ENCODE results near the gene SLC29A2.

Gene SLC29A2

GRCh38 chr11:66326261-66327111, 45.1 kb downstream of the SLC29A2 start:
- POLR2A ChIA-PET, result interaction anchor here (1.0 to 1.3 kb wide), 2 partner anchors 14 to 15 kb away, joined by 3 to 5 read pairs; no protein-coding TSS in a partner anchor
- TF ChIP-seq PKNOX1 (IDR thresholded peaks at IDR 0.05), result no peak
- no peak for TF ChIP-seq ELF4 (IDR thresholded peaks at IDR 0.05)
- no peak for TF ChIP-seq CTBP1 (IDR thresholded peaks at IDR 0.05; ENCODE audit: borderline replicate concordance)
- TF ChIP-seq FOXM1 (IDR thresholded peaks at IDR 0.05; ENCODE audit: borderline replicate concordance), result no peak
- no peak for TF ChIP-seq ZNF384 (IDR thresholded peaks at IDR 0.05)
- no peak for TF ChIP-seq NFRKB (IDR thresholded peaks at IDR 0.05)
- TF ChIP-seq SUZ12 (IDR thresholded peaks at IDR 0.05), result no peak
- no peak for TF ChIP-seq SP1 (IDR thresholded peaks at IDR 0.05)
- no peak for TF ChIP-seq HDGF (IDR thresholded peaks at IDR 0.05; ENCODE audit: borderline replicate concordance)
- TF ChIP-seq BHLHE40 (IDR thresholded peaks at IDR 0.05; ENCODE audit: borderline replicate concordance), result no peak
- TF ChIP-seq LEF1 (IDR thresholded peaks at IDR 0.05; ENCODE audit: borderline replicate concordance), result no peak
- TF ChIP-seq TARDBP (IDR thresholded peaks at IDR 0.05), result no peak
- no peak for TF ChIP-seq ARNT (IDR thresholded peaks at IDR 0.05)
- TF ChIP-seq FOXK2 (IDR thresholded peaks at IDR 0.05), result no peak
- TF ChIP-seq L3MBTL2 (conservative IDR thresholded peaks at IDR 0.05), result no peak
- DNase-seq (ENCODE audit: extremely low spot score), result no peak
- CTCF ChIA-PET, result interaction anchor here (0.9 to 1.2 kb wide), 2 partner anchors 14 to 15 kb away, joined by 5 to 10 read pairs; no protein-coding TSS in a partner anchor

GRCh38 chr11:66325263-66325671, 46.3 kb downstream of the SLC29A2 start:
- CTCF ChIA-PET, result interaction anchor here (2.3 kb wide), 1 partner anchor 14 kb away, joined by 7 read pairs; no protein-coding TSS in a partner anchor
- DNase-seq (ENCODE audit: extremely low spot score), result no peak
- POLR2A ChIA-PET, result interaction anchor here (1.0 kb wide), 1 partner anchor 21 kb away, joined by 3 read pairs; no protein-coding TSS in a partner anchor
- no peak for TF ChIP-seq ZNF384 (IDR thresholded peaks at IDR 0.05)
- TF ChIP-seq BHLHE40 (IDR thresholded peaks at IDR 0.05; ENCODE audit: borderline replicate concordance), result no peak
- no peak for TF ChIP-seq NFRKB (IDR thresholded peaks at IDR 0.05)
- TF ChIP-seq SUZ12 (IDR thresholded peaks at IDR 0.05), result no peak
- no peak for TF ChIP-seq TARDBP (IDR thresholded peaks at IDR 0.05)

- no peak for TF ChIP-seq TARDBP (IDR thresholded peaks at IDR 0.05)
- no peak for TF ChIP-seq SUZ12 (IDR thresholded peaks at IDR 0.05)
- TF ChIP-seq ELF4 (IDR thresholded peaks at IDR 0.05), result no peak
- TF ChIP-seq FOXK2 (IDR thresholded peaks at IDR 0.05), result no peak
- no peak for DNase-seq (ENCODE audit: extremely low spot score)
- ChIA-PET CTCF (interaction anchor here (2.3 kb wide), 1 partner anchor 13 kb away, joined by 7 read pairs; no protein-coding TSS in a partner anchor), POLR2A (interaction anchor here (1.0 kb wide), 1 partner anchor 22 kb away, joined by 3 read pairs; no protein-coding TSS in a partner anchor)
These were observed 46.9 kb downstream of the SLC29A2 start for GRCh38 chr11:66324664-66325063.

DNA sequence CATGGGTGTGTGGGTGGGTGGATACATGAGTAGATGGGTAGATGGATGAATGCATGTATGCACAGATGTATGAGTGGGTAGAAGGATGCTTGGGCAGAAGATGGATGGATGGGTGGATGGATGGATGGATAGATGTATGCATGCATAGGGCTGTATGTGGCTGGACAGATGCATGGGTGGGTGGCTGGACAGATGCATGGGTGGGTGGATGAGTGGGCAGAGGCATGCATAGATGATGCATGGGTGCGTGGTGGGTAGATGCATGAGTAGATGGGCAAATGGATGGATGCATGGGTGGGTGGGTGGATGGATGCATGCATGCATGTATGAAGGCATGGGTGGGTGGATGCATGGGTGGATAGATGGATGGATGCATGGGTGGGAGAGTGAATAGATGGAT, 47.9 kb downstream of the SLC29A2 start:
- DNase-seq (ENCODE audit: extremely low spot score), result no peak
- POLR2A ChIA-PET, result no interaction called here
- TF ChIP-seq BHLHE40 (IDR thresholded peaks at IDR 0.05; ENCODE audit: borderline replicate concordance) (no peak), ARNT (IDR thresholded peaks at IDR 0.05) (no peak), FOXA1 (IDR thresholded peaks at IDR 0.05) (no peak), L3MBTL2 (conservative IDR thresholded peaks at IDR 0.05) (no peak), PKNOX1 (IDR thresholded peaks at IDR 0.05) (no peak), FOXK2 (IDR thresholded peaks at IDR 0.05) (no peak), NFRKB (IDR thresholded peaks at IDR 0.05) (no peak), SUZ12 (IDR thresholded peaks at IDR 0.05) (no peak), HDGF (IDR thresholded peaks at IDR 0.05; ENCODE audit: borderline replicate concordance) (no peak), FOXM1 (IDR thresholded peaks at IDR 0.05; ENCODE audit: borderline replicate concordance) (no peak), ZNF384 (IDR thresholded peaks at IDR 0.05) (no peak), SP1 (IDR thresholded peaks at IDR 0.05) (no peak)
- CTCF ChIA-PET, result interaction anchor here (2.3 kb wide), 1 partner anchor 12 kb away, joined by 7 read pairs; no protein-coding TSS in a partner anchor

- POLR2A ChIA-PET, result interaction anchor here (1.5 kb wide), 1 partner anchor 10 kb away, joined by 5 read pairs; no protein-coding TSS in a partner anchor
- no peak for TF ChIP-seq ZNF384 (IDR thresholded peaks at IDR 0.05)
- TF ChIP-seq SP1 (IDR thresholded peaks at IDR 0.05), result no peak
- TF ChIP-seq PKNOX1 (IDR thresholded peaks at IDR 0.05), result no peak
- TF ChIP-seq TARDBP (IDR thresholded peaks at IDR 0.05), result no peak
- TF ChIP-seq CTBP1 (IDR thresholded peaks at IDR 0.05; ENCODE audit: borderline replicate concordance), result no peak
- no peak for TF ChIP-seq FOXA1 (IDR thresholded peaks at IDR 0.05)
- no peak for TF ChIP-seq ARNT (IDR thresholded peaks at IDR 0.05)
- TF ChIP-seq BHLHE40 (IDR thresholded peaks at IDR 0.05; ENCODE audit: borderline replicate concordance), result no peak
- TF ChIP-seq HDGF (IDR thresholded peaks at IDR 0.05; ENCODE audit: borderline replicate concordance), result no peak
- no peak for TF ChIP-seq SUZ12 (IDR thresholded peaks at IDR 0.05)
- TF ChIP-seq ELF4 (IDR thresholded peaks at IDR 0.05), result no peak
- no peak for TF ChIP-seq FOXK2 (IDR thresholded peaks at IDR 0.05)
- TF ChIP-seq L3MBTL2 (conservative IDR thresholded peaks at IDR 0.05), result no peak
- no peak for TF ChIP-seq LEF1 (IDR thresholded peaks at IDR 0.05; ENCODE audit: borderline replicate concordance)
- no peak for TF ChIP-seq FOXM1 (IDR thresholded peaks at IDR 0.05; ENCODE audit: borderline replicate concordance)
- no peak for TF ChIP-seq NFRKB (IDR thresholded peaks at IDR 0.05)
- CTCF ChIA-PET, result interaction anchor here (1.7 kb wide), 1 partner anchor 11 kb away, joined by 18 read pairs; no protein-coding TSS in a partner anchor
- no peak for DNase-seq (ENCODE audit: extremely low spot score)
These were observed 48.7 kb downstream of the SLC29A2 start for GRCh38 chr11:66322732-66323427.

Measured in HEK293T (cell line).